Activated CD4-positive, CD25-positive, alpha-beta regulatory T cell (primary cell): ENCODE measurements around the gene RABGGTA.
"Not testable (repeated sequence)": the region's sequence is repeated elsewhere in the genome, so short reads cannot be mapped to it uniquely, and the experiment has no call there.

Experiments used
- DNase-seq, 4 experiments: peaks; one replicate each; lab custom pipeline; 2025; lab: John Stamatoyannopoulos, UW

RABGGTA gene

GRCh38 chr14:24240110-24240918, 31.1 kb downstream of the RABGGTA start:
- DNase-seq: no peak

- DNase-seq: no peak
Observed at GRCh38 chr14:24238527-24239037, 32.8 kb downstream of the RABGGTA start.

- DNase-seq: no peak
Observed at GRCh38 chr14:24238123-24238522, 33.3 kb downstream of the RABGGTA start.

GRCh38 chr14:24237463-24237955, 33.9 kb downstream of the RABGGTA start:
- DNase-seq: no peak

GRCh38 chr14:24236689-24237462, 34.5 kb downstream of the RABGGTA start:
- DNase-seq: no peak

GRCh38 chr14:24235804-24236688, 35.4 kb downstream of the RABGGTA start:
- DNase-seq: no peak

- DNase-seq: no peak
Observed at GRCh38 chr14:24234095-24235005, 37.0 kb downstream of the RABGGTA start.

- no peak for DNase-seq
Observed at GRCh38 chr14:24233538-24233866, 37.9 kb downstream of the RABGGTA start.

- DNase-seq: no peak
Observed at GRCh38 chr14:24232645-24233537, 38.5 kb downstream of the RABGGTA start, which contains the start of gene GMPR2. TSS of gene GMPR2 (plus strand) at chr14:24232929. CDS start at chr14:24233254, 325 bp downstream.

GRCh38 chr14:24232121-24232644, 39.2 kb downstream of the RABGGTA start, which contains the start of gene NEDD8:
TSS of gene NEDD8 (minus strand) at chr14:24232367. CDS start at chr14:24232267, 100 bp downstream.
- peak; percentile 82 to 92 (median 89) for DNase-seq

- no peak for DNase-seq
Observed at GRCh38 chr14:24231263-24232120, 39.9 kb downstream of the RABGGTA start.

GRCh38 chr14:24228902-24229301, 42.5 kb downstream of the RABGGTA start:
- no peak for DNase-seq

GRCh38 chr14:24226473-24226872, 44.9 kb downstream of the RABGGTA start:
- no peak for DNase-seq

GRCh38 chr14:24224618-24225071, 46.8 kb downstream of the RABGGTA start:
- DNase-seq: no peak

GRCh38 chr14:24222987-24223386, 48.4 kb downstream of the RABGGTA start:
- DNase-seq: not testable (repeated sequence)

- DNase-seq: no peak
Observed at GRCh38 chr14:24219521-24219920, 51.9 kb downstream of the RABGGTA start.

- DNase-seq: no peak
Observed at GRCh38 chr14:24219080-24219479, 52.3 kb downstream of the RABGGTA start.

- DNase-seq: not testable (repeated sequence)
Observed at GRCh38 chr14:24216876-24217275, 54.5 kb downstream of the RABGGTA start.
